Right renal cortex interstitium (tissue), 3 donors: ENCODE data around the gene FAM151A. TPM values are rescaled to one million over a fixed set of nuclear protein-coding genes. Genes with fewer than 3 reads are reported as not detected.

Experiments used
- DNase-seq, 3 donors: peaks; one replicate each; pipeline ENCODE4 v3.0.0-alpha.2; 2013; ENCODE audit warnings: low read depth in 3 of 3, low spot score in 2 of 3
- polyA plus RNA-seq, 3 donors: library from polyadenylated mRNA; unstranded; fragments of 120-200 nt; gene quantifications; one replicate each; pipeline ENCODE4 v1.2.1, GENCODE V29; 2013; ENCODE audit not compliant: insufficient read length in 3 of 3

The FAM151A gene
- polyA plus RNA-seq, 3 donors: 21.0 to 39.1 (median 24.2) TPM

DNA sequence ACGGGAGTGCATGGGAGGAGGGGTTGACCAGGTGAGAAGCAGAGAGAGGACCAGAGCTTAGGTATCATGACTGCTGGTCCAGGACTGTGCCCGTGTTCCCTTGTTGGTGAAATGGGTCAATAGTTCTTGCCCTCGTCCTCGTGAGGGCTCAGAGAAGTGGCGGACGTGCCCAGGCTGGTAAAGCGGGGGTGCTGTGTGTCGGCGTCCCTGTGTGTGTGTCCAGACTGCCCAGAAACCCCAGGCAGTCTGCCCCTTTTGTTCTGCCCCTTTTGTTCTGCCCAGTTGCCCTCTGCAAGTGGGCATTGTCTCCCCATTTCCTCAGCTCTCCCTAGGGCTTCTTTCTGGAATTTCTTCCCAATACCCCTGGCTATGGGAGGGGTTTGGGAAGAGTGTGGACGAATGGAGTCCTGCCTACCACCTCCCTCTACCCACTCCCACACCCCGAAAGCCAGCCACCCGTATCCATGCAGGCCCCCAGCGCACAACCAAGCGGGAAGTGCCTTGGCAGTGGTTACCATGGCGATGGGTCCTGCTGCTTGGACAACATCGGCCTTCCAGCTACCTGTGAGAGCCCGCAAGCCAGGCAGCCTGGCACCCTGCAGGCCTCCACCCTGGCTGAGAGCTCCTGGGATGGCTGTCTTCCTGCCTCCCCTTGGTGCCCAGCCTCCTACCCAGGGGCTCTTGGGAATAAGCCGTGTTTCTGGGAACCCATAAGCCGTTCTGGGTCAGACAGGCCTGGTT is 40.6 kb downstream of the FAM151A start:
- DNase-seq: peak in 2 of 3 donors; percentile 44 to 65

DNA sequence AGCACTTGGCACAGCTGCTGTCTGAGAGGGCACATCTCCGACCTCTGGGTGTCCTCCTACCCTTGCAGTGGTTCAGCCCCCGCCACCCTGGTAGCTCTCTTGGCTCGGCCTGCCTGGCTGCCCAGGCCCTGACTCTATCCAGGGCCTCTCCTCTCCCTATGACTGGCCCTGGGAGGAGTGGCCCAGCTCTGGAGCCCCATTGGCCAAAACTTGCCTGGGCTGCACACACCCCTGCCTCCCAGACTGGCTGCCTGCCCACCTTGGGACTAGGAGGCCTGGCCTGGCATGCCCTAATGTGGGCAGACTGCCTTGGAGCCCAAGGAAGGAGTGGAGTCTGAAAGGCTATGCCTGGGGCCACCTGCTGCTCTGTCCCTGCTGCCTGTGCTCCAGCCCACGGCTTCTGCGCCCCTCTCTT is 41.7 kb downstream of the FAM151A start:
- DNase-seq: no peak

GRCh38 chr1:54580856-54581550 is 42.3 kb downstream of the FAM151A start:
- no peak for DNase-seq

GRCh38 chr1:54579337-54579781 is 44.0 kb downstream of the FAM151A start:
- DNase-seq: no peak

- DNase-seq: no peak
These were observed 45.7 kb downstream of the FAM151A start for GRCh38 chr1:54577612-54578011.

DNA sequence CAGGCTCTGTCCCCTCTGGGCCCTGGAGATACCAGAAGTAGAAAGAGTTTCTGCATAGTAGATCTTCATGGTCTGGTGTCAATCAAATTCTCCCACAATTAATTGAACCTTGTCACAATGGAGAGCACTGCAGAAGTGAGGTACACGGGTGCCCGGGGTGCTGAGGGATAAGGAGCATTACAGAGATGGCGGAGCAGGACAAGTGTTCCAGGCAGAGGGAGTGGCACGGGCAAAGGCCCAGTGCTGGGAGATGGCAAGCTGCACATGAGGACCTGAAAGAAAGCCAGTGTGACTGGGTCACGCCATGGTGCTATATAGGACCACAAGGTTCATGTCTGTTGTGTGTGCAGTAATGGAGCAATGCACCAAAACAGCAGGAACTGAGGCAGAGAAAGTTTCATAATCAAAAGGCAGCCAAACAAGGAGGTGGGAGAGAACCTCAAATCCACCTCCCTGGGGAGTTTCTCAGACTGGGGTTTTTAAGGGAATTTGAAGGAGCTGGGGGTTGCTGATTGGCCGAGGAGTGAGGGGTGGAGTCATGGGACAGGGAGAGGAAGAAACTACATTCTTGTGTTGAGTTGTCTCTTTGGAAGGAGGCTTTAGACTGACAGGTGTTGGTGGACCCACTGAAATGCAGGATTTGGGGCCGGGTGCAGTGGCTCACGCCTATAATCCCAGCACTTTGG is 47.6 kb downstream of the FAM151A start:
- DNase-seq: no peak

DNA sequence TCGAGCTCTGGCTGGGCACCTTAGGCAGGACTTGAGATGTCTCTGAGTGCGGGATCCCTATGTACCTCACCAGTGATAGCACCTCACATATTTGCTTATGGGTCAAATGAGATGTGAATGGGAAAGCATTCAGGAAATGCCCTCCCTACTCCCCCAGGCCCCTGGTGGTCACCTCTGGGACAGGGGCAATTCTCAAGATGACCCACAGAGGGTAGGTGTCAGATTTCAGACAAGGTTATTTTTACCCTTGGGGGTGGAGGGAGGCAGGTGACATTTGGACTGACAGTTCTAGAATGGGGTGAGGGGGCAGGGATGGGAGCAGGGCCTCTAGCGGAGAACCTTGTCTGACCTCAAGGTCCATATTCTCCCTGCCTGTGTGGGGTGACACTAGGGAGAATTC is 48.2 kb downstream of the FAM151A start:
- no peak for DNase-seq

DNA sequence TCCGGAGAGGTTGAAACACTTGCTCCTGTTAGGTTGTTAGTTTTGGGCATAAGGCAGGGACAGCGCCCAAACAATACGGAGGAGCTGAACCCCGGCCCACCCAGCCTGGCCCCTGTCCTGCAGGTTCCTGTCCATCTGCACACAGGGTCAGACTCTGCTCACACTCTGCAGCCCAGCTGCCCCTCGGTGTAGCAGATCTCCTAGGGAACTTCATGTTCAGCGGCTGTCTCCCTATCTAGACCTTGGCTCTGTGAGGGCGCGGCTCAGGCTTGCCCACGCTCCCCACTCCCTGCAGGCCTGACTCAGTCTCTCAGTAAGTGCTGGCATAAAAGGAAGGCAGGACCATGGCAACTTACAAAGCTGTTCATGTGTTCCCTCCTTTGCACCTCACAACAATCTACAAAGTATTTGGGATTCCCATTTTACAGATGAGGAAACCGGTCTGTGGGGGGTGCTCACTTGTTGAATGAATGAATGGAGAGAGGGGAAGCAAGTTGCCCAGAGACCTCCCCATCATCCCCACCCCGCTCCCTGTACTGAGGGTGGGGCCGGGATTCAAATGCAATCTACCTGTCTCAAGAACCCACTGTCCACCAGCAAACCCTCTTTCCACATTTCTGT is 49.1 kb downstream of the FAM151A start:
- no peak for DNase-seq

GRCh38 chr1:54572542-54572850 is 50.8 kb downstream of the FAM151A start:
- no peak for DNase-seq

DNA sequence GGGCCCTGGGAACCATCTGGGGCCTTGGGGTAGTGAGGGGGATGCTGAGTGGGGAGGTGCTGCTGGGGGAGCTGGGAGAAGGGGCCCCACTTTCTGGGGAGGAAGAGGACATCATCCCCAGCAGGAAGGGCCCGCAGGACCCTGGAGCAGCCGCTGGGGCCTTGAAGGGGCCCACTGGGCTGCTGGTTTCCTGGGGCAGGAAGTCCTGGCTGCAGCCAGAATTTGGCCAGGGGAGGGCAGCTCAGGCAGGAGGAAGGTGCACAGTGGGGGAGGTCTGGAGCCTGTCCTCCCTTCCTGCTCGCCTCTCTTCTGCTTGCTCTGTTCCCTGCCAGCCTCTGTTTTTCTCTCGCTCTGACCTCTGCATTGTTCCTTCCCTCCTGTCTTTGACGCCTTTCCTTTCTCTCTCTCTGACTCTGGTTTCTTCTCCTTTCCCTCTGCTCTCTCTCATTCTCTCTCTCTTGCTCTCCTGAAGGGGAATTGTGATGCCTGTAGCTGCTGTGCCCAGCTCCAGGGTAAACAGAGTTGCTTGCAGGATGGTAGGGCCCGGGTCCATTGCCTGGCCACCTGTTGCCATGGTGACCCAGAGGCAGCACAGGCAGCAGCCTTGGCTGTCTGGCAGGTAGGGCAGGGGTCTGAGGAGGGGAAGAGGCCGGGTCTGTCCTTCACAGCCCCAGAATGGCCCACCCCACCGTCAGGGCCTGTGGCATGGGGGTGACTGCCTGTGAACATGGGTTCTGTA is 51.4 kb downstream of the FAM151A start:
- no peak for DNase-seq

- no peak for DNase-seq
These were observed 52.0 kb downstream of the FAM151A start for GRCh38 chr1:54571326-54571725.

DNA sequence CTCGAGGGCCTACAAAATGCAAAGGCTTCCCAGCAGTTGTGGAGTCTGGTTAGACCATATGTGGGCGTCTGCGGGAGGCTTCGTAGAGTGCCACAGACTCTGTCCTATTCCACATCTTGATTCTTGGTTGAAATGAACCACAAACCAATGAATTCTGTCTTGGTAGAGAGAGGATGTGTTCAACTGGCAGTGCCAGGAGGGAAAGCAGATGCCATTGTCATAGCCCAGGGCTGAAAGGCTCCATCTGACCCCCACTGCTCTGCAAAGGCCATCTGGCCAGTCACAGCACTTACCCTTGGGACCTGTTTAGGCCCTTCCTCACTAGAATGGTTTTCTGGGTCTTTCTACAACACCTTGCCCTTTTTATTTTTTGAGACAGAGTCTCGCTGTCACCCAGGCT is 53.2 kb downstream of the FAM151A start:
- no peak for DNase-seq

DNA sequence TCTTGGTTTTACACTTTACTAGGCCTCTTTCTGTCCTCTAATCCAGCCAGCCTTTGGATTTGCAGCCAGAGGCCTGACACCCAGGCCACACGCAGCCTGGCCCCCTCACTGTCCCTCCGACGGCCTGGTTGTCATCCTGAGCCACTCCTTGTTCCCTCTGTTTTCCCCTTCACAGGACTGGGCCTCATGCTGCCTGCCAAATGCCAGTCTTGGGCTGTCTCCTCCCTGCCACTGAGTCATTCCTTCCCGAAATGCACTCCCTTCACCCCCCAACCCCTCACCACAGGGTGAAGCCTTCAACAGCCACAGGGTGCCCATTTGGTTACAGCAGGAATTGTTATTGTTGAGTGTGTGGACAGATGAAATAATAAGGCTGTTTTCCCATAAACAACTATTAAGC is 54.0 kb downstream of the FAM151A start:
- no peak for DNase-seq

- DNase-seq: no peak
These were observed 55.4 kb downstream of the FAM151A start for GRCh38 chr1:54567961-54568360.

GRCh38 chr1:54566438-54567141 is 56.7 kb downstream of the FAM151A start:
- DNase-seq: no peak

DNA sequence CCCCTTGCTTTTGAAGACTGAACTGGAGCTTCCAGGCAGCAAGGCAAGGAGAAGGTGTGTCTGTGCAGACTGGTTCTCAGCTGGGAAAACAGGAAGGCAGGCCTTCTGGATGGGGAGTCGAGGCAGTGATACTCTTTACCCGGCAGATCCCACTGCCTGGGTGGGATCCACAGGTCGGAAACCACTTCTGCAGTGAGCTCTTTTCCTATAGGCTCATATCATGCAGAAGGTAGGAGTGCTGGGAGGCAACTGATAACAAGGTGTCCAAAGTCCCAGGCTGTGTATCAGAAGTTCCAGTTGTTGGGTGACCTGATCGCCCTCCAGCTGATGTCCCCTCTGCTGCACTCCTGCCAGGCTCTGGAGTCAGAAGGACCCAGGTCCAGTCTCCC is 58.2 kb downstream of the FAM151A start:
- DNase-seq: no peak

DNA sequence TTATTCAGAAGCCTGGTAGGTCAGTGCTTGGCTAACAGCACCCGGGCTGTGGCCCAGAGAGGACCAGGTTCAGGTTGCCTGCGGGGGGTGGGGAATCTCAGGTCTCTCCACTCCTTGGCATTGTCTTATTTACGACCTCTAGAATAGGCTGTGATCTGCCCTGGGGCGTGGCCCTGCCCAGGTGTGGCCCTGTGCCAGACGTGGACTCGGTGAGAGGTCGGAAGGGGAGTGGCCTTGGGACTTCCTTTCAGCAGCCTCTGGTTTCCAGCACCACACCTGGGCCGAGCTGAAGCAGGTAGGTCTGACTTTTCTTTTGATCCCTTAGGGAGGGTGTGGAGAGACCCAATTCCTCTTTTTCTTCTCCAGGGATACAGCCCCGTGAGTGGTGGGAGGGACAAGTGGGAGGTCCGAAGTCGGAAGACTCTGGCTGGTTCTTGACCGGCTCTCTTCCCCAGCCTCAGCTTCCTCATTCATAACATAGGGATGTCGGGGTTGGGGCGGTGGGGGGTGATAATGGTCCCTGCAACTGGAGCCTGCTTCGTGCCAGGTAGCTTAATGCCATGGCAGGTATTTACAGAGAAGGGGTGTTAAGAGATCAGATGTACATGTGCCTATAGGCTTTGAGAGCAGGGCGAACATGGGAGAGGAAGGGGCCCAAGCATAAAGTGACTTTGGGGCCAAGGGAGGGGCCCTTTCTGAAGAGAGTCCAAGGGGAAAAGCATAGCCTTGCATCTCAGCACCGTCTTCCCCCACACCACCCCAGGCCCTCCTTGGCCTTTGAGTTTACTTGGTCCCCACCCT is 58.8 kb downstream of the FAM151A start:
- DNase-seq: no peak

DNA sequence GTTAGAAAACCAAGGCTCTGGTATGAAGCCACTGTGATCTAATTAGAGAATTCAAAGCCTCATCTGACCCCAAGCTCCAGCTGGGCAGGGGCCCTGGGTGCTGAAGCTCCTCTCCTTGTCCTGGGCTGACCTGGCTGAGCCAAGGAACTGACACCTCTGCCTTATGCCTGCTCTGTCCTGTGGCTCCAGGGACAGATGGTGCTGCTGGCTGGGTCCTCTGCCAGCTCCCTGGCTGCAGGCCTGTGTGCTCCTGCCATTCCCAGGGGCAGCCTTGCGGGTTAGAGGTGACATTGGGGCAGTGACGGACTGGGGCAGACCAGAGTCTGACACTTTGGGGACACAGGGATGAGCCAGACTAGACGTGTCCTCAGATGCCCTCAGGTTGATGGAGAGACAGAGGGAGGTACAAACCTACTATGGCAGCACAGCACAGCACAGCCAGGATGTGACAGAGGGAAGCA is 63.5 kb downstream of the FAM151A start:
- no peak for DNase-seq
